GM18499 (cell line): ENCODE measurements around the gene PRR30.

Experiments
- ATAC-seq: cut with Tn5 transposase; IDR thresholded peaks from one replicate; pipeline ENCODE4 v1.9.1; 2021; ENCODE audit warnings: moderate number of reproducible peaks; ENCODE audit not compliant: insufficient read depth, unreplicated experiment

PRR30 gene

DNA sequence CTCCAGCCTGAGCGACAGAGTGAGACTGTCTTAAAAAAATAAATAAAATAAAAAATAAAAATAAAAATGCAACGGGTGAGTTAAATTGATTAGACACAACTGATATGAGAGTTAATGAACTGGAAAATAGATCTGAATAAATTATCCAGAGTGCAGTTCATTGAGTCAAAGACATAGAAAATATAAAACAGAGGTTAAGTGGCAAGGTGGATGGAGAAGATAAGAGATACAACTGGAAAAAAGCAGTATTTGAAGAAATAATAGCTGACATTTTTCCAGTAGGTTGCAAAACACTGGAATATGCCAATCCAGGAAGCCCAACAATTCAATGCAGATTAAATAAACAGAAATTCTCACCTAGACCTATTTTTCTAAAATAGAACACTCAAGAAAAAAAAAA lies 31.0 kb downstream of the PRR30 start:
- no peak for ATAC-seq

DNA sequence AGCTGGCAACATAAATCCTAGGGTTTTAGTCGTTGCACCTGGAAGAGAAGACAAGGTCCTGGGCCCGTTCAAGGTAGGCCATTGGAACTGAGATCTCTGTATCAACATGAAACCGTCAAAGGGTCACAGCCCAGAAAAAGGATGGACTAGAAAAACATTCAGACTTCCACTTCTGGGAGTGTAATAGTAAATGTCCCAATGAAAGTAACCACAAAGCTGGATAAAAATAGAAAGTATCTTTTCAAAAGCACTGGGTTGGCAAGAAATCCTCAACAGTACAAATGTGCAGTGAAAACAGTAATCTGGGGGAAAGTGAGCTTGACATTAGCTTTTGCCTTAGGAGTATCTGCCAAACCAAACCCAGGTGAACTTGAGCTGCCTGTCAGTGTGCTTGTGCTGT lies 33.2 kb downstream of the PRR30 start:
- ATAC-seq, result no peak

DNA sequence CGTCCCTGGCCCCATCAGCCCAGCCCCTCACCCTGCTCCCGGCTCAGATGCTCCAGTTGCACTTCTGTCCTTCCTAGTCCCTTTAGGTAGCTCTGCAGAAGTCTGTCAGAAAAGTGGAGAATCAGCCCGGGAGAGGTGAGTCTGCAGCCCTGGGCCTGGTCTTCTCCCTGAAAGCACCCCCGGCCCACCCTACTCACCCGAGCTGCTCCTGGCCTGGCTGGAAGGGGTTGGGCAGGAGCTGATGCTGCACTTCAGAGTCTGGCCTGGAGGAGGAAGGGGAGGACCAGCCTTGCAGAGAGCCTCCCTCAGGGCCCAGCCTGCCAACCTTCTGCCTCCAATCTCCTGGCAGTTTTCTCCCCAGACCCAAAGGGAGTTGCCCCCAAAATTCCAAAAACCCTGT lies 36.9 kb downstream of the PRR30 start:
- ATAC-seq, result no peak

DNA sequence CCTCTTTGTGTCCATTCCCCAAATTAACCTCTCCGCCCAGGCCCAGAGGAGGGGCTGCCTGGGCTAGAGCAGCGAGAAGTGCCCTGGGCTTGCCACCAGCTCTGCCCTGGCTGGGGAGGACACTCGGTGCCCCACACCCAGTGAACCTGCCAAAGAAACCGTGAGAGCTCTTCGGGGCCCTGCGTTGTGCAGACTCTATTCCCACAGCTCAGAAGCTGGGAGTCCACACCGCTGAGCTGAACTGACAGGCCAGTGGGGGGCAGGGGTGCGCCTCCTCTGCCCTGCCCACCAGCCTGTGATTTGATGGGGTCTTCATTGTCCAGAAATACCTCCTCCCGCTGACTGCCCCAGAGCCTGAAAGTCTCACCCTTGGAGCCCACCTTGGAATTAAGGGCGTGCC lies 39.2 kb downstream of the PRR30 start:
- no peak for ATAC-seq

DNA sequence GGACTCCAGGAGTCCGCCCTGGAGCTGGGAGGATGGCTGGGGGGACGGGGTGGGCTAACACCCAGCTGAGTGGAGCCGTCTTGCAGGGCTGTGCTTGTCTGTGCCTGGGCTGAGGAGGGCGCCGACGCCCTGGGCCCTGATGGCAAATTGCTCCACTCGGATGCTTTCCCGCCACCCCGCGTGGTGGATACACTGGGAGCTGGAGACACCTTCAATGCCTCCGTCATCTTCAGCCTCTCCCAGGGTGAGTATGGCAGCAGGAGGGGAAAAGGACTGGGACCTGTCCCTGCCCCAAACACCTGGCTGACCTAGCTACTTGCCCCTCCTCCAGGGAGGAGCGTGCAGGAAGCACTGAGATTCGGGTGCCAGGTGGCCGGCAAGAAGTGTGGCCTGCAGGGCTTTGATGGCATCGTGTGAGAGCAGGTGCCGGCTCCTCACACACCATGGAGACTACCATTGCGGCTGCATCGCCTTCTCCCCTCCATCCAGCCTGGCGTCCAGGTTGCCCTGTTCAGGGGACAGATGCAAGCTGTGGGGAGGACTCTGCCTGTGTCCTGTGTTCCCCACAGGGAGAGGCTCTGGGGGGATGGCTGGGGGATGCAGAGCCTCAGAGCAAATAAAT lies 39.8 kb downstream of the PRR30 start:
- ATAC-seq, result no peak

DNA sequence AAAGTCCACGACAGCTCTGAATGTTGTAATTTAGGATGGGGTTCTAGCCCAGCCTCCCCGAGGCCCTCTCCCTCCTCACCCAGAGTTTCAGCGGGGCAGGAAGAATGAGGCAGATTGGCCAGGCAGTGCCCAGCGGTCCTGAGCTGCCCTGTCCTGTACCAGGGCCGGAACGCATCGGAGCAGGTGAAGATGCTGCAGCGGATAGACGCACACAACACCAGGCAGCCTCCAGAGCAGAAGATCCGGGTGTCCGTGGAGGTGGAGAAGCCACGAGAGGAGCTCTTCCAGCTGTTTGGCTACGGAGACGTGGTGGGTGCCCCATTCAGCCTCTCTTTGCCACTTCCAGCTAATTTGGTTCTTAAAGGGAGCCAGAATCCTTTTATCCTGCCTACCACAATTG lies 41.9 kb downstream of the PRR30 start:
- no peak for ATAC-seq

DNA sequence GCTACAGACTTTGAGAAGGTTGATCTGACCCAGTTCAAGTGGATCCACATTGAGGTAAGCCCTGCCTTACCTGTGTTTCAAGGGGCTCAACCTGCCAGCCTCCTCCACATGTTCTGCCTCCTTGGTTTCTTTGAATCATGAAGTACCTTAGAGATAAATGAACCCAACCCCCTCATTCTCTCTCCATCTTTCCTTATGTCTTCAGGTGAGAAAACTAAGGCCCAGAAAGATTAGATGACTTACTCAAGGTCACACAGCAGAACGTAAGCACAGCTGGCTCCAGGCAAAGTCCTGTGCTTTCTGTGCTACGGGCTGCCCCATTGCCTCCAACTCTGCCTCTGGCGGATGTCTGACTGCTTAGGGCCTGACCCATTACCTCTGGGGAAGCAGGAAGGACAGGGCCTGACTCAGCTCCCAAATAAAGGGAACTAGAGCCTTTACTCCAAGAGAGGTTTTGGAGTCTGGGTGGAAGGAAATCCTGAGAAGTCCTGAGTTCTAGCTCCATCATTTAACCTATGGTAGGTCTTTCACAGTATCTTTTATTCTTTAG lies 42.4 kb downstream of the PRR30 start:
- no peak for ATAC-seq

DNA sequence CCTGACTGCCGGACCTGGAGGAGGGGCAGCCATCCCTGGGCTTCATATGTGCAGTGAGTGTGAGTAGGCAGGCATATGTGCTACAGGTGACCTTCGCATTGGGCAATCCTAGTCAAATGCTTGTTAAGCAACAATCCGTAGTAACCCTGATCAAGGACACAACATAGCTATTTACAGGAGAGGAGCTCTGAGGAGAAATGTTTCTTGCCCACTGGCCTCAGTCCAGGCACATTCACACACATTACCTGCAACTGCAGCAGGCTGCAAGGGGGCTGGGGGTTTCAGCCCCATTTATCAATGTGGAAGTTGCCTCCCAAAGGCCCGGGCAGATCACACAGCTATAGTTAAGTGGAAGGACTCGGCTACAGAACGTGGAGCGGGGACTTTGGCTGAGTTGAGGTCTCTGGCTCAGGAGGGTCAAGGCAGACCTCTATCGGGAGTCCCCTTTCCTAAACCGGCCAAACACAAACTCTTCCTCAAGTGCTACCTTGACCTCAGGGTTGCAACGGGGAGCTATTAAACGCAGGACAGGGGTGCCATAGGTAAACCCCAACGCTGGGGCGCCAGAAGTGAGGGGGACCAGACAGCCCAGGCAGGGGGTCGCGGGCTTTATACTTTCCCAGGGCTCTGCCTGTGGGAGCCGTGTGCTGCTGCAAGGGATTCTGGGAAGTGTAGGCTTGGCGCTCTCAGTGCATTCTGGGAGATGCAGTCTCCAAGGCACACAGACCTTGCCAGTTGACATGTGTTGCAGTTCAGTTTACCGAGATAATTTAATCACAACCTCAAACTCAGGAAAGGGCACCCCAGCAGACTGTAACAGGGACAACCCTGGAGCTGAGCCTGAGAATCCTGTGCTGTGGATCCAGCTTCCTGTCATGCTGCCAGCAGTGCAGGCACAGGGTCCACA lies 43.2 kb downstream of the PRR30 start:
- ATAC-seq, result no peak

DNA sequence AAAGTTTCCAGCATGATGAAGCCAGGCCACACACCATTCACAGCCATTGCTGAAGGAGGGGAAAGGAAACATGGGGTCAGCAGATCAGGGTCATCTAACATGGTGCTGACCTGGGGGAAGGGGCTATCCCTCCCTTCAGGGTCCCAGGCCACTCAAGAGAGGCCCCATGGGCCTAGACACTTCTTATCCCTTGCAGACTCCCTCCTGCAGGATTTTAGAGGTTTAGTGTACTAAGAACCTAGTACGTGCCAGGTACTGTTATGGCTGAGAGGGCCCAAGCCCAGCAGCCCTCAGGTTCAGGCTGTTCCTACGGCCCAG lies 43.8 kb downstream of the PRR30 start:
- ATAC-seq, result no peak

DNA sequence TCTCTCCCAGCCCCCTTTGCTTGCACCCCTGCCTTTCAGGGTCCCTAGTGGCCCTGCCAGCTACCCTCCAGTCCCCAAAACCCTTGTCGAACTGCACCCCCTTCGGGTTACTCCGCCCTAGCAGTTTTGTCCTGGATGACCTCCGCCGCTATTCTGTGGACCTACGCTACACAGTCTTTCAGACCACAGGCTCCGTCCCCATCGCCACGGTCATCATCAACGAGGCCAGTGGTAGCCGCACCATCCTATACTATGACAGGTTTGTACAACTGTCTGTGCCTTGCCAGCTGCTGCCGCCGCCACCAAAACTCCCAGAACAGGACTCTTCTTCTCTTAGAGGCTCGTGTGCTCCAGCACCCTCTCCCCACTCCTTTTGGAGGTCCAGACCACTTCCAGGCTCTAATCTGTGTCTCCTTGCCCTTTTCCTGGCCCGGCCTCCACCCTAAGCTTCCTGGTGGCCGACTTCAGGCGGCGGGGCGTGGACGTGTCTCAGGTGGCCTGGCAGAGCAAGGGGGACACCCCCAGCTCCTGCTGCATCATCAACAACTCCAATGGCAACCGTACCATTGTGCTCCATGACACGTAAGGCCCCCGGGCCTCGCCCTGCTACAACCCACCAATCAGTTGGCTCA lies 44.7 kb downstream of the PRR30 start:
- no peak for ATAC-seq

DNA sequence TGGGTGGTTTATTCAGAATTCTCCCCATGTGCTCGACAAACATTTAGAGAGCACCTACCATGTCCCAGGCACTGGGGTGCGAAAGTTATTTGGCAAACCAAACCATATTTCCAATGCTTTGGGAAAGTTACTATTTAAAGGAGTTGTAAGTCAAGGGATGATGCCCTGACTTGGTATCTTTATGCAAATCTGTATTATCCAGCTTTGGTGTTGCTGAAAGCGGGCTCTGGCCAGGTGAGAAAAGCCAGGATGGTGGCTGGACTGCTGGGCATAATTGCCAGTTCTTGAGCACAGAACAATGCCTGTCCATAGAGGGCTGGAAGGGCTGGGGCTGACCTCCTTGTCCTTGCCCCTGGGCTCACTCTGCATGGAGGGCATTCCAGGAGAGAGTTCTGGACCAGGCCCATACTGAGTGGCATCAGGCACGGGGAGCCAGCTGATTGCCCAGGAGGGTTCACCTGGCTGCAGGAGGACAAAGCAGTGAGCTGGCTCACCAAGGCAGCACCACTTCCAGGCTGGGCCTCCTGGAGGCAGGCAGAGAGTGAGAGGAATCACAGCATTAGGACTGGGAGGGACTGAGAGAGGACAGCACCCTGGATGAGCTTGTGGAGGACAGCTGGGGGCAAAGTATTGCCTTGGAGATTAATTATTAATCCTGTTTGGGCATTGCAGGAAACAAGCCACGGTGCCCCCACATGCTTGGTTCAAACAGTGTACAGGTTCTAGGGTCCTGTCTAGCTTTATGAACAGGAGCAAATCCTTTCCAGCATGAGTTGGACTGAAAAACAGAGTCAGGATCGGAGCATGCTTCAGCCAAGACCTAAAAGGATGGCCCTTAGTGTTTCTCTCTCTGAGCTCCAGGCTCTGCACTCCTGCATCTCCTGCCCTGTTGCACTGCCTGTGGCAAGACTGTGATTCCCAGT lies 45.5 kb downstream of the PRR30 start:
- no peak for ATAC-seq

DNA sequence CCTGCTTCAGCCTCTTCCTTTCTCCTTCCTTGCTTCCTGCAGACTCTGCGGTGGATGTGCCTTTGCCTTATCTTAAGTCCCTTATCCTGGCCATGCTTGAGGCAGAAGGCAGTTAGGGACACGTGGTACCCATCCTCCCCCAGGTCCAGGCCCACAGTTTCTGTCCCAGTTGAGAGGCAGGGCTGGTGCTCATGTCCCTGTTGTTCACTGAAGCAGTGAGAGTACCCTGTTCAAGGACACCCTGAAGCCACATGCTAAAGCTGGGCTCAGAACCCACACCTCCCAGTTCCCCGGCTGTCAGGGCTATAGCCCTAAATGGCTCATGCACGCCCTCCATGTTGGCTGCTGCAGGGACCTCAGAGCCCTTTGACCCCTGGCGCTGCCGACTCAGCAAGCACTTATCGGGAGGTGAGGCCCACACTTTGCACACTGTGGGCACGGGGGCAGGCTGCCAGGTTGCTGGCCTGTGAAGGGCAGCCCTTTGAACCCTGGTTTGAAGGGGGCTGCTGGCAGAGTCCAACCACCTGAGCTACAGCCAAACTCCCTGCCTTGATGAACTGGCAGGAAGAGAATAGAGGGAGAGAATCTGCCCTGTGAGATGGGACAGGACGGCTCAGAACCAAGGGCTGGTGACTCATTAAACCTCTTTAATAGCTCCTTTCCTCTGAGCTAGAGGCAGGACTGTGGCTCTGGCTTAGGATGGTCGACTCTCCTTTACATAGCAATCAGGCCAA lies 46.3 kb downstream of the PRR30 start:
- no peak for ATAC-seq

DNA sequence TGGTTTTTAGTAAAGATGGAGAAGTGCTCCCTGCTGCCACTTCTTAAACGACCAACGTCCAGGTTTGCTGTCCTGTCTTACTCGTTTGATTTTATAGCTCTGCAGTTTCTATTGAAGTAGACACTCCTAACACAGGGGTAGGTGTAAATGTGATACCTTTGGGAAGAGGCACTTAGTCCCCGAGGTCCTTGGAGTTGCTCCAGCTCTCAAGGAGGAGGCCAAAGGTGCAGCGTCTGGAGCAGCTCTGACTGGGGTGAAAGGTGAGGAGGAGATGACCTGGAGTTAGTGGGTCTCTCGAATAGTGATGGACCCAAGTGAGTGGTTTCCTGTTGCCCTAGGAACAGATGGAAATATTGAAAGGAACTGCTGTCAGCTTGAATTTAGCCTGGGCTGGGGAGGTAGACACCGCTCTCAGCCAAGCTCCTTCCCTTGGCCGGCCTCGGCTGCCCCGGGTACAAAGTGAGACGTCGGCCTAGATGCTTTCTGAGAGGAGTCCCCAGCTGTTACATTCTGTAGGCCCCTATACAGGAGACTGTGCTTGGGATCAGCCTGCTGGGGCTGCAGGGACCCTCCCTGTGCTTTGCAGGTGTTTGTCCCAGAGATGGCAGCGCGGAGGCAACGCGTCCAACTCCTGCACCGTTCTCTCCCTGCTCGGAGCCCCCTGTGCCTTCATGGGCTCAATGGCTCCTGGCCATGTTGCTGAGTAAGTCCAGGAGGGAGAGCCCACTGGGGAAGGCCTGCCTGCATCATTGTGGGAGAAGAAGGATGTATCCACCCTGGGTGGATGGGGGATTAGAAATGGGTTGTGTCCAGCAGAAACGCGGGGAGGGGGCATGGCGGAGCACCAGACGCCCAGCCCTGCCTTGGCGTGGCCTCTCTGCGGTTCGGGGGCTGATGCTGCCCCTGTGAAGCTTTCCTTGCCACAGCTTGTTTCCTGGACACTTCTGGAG lies 47.2 kb downstream of the PRR30 start:
- no peak for ATAC-seq

DNA sequence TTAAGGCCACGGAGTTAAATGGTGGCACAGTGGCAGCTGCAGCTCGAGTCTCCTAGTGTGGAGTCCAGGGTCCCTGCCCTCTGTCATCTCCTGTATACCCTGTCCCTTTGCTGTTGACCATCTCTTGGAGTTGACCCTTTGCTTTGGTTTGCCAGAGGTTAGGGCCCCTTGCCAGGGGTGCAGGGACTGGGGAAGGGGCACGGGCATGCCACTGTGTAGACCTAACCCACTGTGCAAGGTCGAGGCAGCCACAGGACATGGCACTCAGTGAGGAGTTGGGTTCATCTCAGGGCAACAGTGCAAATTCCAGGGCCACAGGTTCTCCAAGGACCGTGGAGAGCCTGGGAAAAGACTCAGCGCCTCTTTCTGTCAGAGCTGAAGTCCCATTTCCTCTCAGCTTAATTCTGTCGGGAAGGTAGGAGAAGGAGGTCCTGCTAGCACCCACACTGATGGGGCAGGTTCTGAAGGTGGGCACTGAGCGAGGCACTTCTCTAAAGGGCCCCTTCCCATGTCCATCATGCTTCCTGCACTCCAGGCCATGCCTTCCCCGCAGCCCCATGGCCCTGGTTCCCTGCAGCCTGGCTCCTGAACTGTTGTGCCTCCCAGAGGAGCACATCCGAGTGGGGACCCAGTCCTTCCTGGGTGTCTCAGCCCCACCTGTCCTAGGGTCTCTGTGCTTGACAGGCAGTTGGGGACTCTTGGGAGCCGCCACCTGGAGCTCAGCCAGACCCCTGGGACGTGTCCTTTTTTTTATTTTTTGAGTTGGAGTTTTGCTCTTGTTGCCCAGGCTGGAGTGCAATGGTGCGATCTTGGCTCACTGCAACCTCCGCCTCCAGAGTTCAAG lies 49.9 kb downstream of the PRR30 start:
- ATAC-seq, result no peak

DNA sequence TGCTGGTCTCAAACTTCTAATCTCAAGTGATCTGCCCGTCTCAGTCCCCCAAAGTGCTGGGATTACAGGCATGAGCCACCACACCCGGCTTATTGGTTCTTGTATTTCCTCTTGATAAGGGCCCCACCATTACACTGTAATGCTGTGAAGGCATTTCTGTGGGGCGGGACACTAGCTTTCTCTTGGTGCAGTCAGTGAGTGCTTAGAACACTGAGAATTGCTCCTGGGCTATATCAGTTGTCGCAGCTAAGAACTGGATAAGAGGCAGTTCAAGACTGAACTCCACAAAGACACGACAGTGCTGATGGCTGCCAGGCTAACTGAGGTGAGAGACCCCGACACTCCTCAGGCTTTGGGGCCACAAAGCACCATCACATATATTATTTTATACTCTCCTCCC lies 50.6 kb downstream of the PRR30 start:
- ATAC-seq, result no peak

DNA sequence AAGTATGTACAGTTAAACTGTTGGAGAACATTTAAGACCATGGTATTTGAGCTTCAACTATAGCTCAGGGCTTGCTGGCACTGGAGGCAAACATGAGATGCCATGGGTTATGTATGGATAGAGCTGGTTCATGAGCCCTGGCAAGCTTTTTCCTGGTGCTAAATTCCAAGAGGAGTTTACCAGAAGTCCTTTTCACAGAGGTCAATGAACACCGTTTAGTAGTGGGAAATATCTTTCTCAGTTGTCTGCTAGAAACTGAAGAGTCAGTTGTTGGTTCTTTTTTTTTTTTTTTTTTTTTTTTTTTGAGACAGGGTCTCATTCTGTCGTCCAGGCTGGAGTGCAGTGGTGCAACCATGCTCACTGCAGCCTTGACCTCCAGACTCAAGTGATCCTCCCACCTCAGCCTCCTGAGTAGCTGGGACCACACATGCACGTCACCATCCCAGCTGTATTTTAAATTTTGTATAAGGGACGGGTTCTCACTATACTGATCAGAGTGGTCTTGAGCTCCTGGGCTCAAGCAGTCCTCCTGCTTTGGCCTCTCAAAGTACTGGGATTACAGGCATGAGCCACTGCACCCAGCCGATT lies 51.3 kb downstream of the PRR30 start:
- no peak for ATAC-seq
